ENCODE results near the gene BTBD10.

GRCh38 chr11:13446444-13446843 is 16.6 kb downstream of the BTBD10 start:
- TF ChIP-seq OSR1 (CRISPR knock-in tag; IDR thresholded peaks at IDR 0.05), result no peak
- TF ChIP-seq ZNF8 (CRISPR knock-in tag; IDR thresholded peaks at IDR 0.05), result no peak
- no peak for TF ChIP-seq ZNF70 (CRISPR knock-in tag; IDR thresholded peaks at IDR 0.05)
- TF ChIP-seq PATZ1 (CRISPR knock-in tag; IDR thresholded peaks at IDR 0.05; ENCODE audit: borderline replicate concordance), result no peak
- TF ChIP-seq ESRRG (CRISPR knock-in tag; IDR thresholded peaks at IDR 0.05), result no peak
- no peak for TF ChIP-seq ZFP3 (CRISPR knock-in tag; IDR thresholded peaks at IDR 0.05)
- TF ChIP-seq ISL1 (CRISPR knock-in tag; IDR thresholded peaks at IDR 0.05), result no peak
- TF ChIP-seq TOX (CRISPR knock-in tag; IDR thresholded peaks at IDR 0.05; ENCODE audit: borderline replicate concordance), result no peak
- no peak for TF ChIP-seq BACH2 (CRISPR knock-in tag; IDR thresholded peaks at IDR 0.05; ENCODE audit: borderline replicate concordance)

All from SK-N-SH treated with all-trans-retinoic acid at 6 μM for 48 hours (cell line).